Testis (tissue), 2 donors: ENCODE measurements around the gene CC2D1B.

Experiments used
- CTCF ChIP-seq, 3 experiments: fragments of 450-650 bp in 2 of 3; fragments of 200-600 bp in 1 of 3; sonication (generic) in 1 of 3; IDR thresholded peaks; one replicate each; pipeline ENCODE4 v1.5.1; 2016 to 2019; ENCODE audit warnings: antibody characterized with exemption in 3 of 3, mild to moderate bottlenecking in 2 of 3, moderate library complexity in 1 of 3
- POLR2A ChIP-seq: fragments of 450-650 bp; IDR thresholded peaks from one replicate; pipeline ENCODE4 v1.6.1; 2017; ENCODE audit warnings: antibody characterized with exemption, mild to moderate bottlenecking, moderate library complexity

DNA sequence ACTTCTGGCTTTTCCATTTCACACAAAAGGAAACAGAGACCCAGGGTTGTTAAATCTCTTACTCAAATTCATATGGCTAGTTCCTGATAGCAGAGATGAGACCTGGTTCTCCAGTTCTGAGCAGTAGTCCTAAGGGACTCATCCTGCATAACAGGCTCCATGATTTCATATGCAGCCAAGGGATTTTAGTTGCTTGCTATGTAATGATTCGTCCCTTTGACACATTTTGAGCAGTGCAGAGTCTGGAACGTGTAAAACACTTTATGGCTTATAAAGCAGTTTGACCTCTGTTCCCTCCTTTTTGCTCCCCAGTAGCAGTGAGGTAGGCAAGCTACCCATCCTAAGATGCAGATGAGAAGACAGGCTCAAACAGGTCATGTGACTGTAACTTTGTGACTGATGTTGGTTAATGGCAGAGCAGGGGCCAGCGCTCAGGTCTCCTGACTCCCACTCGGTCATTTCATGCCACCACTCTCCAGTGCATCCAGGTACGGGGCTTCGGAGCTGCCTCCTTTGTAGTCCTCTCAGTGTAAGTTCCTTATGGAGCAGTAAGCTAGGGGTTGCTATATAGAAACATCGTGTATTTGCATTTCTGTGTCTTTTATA is 24.2 kb downstream of the CC2D1B start:
- TF ChIP-seq POLR2A, result no peak
- no peak for TF ChIP-seq CTCF (IDR thresholded peaks at IDR 0.05)
